Mucosa of rectum (tissue), 2 donors: ENCODE results near the gene EIF4G1.

Experiments
- H3K27ac ChIP-seq, 2 donors: one replicate each; pipeline ENCODE4 v1.7.0; 2013; ENCODE audit warnings: inconsistent platforms in 2 of 2, low read depth in 2 of 2, low read length in 2 of 2
- H3K27me3 ChIP-seq, 2 donors: one replicate each; pipeline ENCODE4 v1.7.0; 2013; ENCODE audit warnings: low read length in 2 of 2; ENCODE audit not compliant: control insufficient read depth in 2 of 2, insufficient read depth in 2 of 2
- H3K36me3 ChIP-seq, 2 donors: one replicate each; pipeline ENCODE4 v1.7.0; 2013; ENCODE audit warnings: low read length in 2 of 2; ENCODE audit not compliant: control insufficient read depth in 2 of 2, insufficient read depth in 2 of 2
- H3K4me1 ChIP-seq, 2 donors: one replicate each; pipeline ENCODE4 v1.7.0; 2013; ENCODE audit warnings: low read length in 2 of 2, mild to moderate bottlenecking in 1 of 2; ENCODE audit not compliant: control insufficient read depth in 2 of 2, insufficient read depth in 2 of 2
- H3K4me3 ChIP-seq, 2 donors: one replicate each; pipeline ENCODE4 v1.7.0; 2013; ENCODE audit warnings: low read length in 2 of 2
- H3K9ac ChIP-seq, 2 donors: one replicate each; pipeline ENCODE4 v1.7.0; 2013; ENCODE audit warnings: low read length in 2 of 2, low read depth in 1 of 2, mild to moderate bottlenecking in 1 of 2
- H3K9me3 ChIP-seq, 2 donors: one replicate each; pipeline ENCODE4 v1.7.0; 2013; ENCODE audit warnings: low read length in 2 of 2; ENCODE audit not compliant: control insufficient read depth in 2 of 2
- donor health status: healthy.
- donor health status: Normal muscosa, but diverticular disease.

The EIF4G1 gene

DNA sequence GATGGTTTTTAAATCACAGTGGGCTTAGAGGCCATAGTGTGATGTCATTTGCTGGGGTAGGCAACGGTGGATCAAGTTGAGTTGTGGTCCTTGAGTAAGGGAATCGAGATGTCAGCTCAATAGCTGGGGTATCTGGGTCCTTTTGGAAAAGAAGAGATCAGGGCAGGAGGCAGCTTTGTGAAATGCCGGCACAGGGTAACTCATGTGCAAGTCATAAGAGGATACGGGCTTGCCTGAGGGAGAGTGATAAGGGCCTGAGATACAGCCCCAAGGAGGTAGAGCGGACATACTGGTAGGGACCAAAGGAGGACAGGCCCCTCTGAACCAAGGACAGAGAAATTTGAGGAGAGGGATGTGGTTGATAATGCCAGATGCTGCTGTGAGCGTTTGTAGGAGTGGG lies 18.8 kb downstream of the EIF4G1 start:
- Histone ChIP-seq H3K4me3 (no peak overlapping the region), H3K4me1 (peaks cover 22 to 24% of the 10 kb centered on the region in 2 donors), H3K9ac (no peak overlapping the region), H3K27me3 (no peaks in the 10 kb centered on the region), H3K9me3 (no peaks in the 10 kb centered on the region), H3K36me3 (peaks cover 51 to 63% of the 10 kb centered on the region in 2 donors), H3K27ac (no peak overlapping the region)

DNA sequence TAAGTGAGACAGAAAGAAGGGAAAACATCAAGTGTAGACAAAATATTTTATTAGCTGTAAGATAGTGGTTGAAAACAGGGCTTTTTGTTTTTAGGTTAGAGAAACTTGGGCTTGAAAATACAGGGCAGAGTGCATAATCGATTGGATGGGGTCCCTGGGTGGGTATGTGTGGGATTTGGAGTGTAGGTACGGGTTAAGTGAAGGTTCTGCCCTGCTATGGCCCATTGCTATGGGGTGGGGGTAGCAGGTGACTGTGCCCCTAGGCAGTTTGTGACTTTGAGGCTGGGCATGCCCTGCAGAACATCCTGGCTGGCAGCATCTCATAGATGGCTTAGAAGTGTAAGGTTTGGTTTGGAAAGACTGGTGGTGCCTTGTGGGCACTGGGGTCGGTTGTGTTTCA lies 19.3 kb downstream of the EIF4G1 start:
- peaks cover 46 to 58% of the 10 kb centered on the region in 2 donors for H3K36me3 ChIP-seq
- no peak overlapping the region for H3K4me3 ChIP-seq
- H3K9ac ChIP-seq = no peak overlapping the region
- H3K9me3 ChIP-seq = no peaks in the 10 kb centered on the region
- H3K27ac ChIP-seq = no peak overlapping the region
- H3K27me3 ChIP-seq = no peaks in the 10 kb centered on the region
- H3K4me1 ChIP-seq = peaks cover 22 to 25% of the 10 kb centered on the region in 2 donors

DNA sequence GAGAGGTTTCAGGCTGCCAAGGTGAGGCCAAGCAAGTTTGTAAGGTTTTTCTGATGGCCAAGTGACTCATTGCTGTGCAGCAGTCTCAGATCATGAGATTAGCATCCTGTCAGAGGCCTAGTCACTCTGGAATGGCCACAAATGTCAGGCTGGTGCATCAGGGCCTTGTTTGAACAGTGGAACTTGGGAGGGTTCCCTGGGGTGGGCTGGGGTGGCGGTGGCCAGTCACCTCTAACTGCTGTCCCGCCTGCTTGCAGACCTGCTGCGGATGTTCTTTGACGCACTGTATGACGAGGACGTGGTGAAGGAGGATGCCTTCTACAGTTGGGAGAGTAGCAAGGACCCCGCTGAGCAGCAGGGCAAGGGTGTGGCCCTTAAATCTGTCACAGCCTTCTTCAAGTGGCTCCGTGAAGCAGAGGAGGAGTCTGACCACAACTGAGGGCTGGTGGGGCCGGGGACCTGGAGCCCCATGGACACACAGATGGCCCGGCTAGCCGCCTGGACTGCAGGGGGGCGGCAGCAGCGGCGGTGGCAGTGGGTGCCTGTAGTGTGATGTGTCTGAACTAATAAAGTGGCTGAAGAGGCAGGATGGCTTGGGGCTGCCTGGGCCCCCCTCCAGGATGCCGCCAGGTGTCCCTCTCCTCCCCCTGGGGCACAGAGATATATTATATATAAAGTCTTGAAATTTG lies 20.2 kb downstream of the EIF4G1 start:
- H3K9me3 ChIP-seq = no peaks in the 10 kb centered on the region
- H3K4me1 ChIP-seq = peaks cover 22 to 25% of the 10 kb centered on the region in 2 donors
- no peak overlapping the region for H3K4me3 ChIP-seq
- H3K9ac ChIP-seq = no peak overlapping the region
- H3K36me3 ChIP-seq = peaks cover 40 to 50% of the 10 kb centered on the region in 2 donors
- no peaks in the 10 kb centered on the region for H3K27me3 ChIP-seq
- H3K27ac ChIP-seq = no peak overlapping the region

DNA sequence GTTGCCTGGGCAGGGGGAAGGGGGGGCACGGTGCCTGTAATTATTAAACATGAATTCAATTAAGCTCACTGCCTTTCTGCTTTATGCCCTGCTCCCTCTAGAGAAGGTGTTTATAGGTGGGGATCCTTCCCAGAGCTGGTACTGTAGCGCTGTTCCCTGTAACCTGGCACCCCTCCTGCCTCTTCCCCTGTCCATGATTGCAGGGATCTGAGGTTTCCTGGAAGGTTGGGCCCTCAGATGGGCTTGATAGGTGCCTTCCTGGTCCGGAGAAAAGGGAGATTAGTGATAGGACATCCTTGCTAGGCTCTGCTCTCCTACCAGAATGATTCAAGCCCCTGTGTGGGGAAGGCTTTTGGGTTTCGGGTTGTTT lies 20.9 kb downstream of the EIF4G1 start:
- peaks cover 37 to 46% of the 10 kb centered on the region in 2 donors for H3K36me3 ChIP-seq
- H3K4me3 ChIP-seq = peak overlapping the region in 1 of 2 donors; percentile 84
- H3K9me3 ChIP-seq = no peaks in the 10 kb centered on the region
- peak overlapping the region; percentile 95 to 96 for H3K27ac ChIP-seq
- H3K4me1 ChIP-seq = peaks cover 22 to 25% of the 10 kb centered on the region in 2 donors
- H3K27me3 ChIP-seq = no peaks in the 10 kb centered on the region
- H3K9ac ChIP-seq = peak overlapping the region; percentile 86 to 88

DNA sequence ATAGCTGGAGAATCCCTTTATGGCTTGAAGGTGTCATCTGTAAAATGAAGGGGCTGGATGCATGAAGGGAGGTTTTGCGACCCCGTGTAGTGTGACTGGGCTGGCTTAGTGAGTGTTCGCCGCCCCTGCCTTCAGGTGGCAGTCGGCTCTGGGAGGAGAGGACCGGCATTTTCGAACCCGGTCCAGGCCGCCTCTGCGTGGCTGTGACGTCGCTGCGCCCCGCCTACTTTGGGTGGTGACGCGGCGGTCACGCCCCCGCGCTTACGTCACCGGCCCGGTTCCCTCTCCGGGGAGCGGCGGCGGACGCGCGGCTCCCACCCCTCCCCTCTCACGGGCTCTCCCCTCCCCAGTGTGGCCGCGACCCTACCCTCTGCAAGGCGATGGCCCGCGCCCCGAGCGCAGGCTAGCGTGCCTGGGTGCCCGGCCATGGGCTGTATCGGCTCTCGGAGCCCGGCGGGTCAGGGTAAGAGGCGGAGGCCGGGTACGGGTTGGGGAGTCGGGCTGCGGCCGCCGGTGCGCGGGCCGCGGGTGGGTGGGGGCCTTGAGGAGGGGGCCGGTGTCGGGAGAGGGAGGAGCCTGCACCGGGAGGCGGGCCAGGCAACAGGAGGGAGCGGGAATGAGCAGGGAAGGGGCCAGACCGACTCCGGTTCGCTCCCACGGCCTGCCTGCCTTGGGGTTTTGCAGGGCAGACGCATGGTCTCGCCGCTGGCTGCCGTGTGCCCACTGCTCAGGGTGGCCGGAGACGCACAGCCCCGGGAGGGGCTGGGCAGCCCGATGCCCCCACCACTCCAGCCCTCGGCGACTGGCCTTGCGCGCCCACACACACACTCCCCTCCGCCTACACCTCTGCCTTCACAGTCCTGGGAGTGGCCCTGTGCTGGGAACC lies 21.5 kb downstream of the EIF4G1 start:
- Histone ChIP-seq H3K9ac (peak overlapping the region; percentile 86 to 88), H3K4me3 (peak overlapping the region; percentile 82 to 84)

DNA sequence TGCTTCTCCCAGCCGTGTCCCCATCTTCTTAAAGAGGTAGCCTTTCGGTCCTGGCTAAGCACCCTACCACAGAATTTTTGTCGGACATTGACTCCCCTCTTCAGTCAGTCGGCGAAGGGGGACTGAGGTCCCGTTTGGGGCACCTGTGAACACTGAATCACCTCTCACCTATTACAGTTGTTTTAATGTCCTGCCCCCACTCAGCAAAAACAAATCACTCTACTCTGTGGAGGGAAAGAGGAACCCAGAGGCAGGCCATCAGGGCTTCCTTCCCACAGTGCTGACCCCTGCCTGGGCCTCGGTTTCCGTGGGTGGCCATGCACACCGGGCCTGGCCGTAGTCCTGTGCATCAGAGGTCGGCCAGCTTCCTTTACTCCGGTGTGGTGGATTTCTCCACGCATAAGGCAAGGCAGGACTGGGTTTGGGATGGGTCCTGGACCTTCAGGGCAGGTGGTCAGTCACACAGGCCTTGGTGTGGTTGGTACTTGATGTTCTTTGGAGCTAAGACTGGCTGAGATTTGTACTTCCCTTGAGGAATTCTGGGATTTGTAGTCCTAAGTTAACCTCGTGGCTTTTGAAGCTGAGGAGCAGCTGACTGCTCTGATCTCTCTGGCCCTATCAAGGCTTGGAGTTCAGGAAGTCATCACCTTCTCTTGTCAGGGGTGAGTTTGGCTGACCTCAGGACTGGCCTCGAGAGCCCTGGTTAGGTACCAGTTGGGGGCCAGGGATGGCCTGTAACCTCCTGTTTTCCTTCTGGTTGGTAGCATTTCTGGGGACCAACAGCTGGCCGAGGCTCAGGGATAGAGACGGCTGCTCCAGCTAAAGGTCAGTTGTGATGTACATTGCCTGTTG lies 22.4 kb downstream of the EIF4G1 start:
- Histone ChIP-seq H3K36me3 (peaks cover 28 to 34% of the 10 kb centered on the region in 2 donors), H3K9ac (peak overlapping the region; percentile 86 to 88), H3K27ac (peak overlapping the region; percentile 95 to 96), H3K4me1 (peaks cover 22 to 25% of the 10 kb centered on the region in 2 donors), H3K27me3 (no peaks in the 10 kb centered on the region), H3K4me3 (peak overlapping the region; percentile 82 to 84), H3K9me3 (no peaks in the 10 kb centered on the region)

More for the DNA sequence above, 21.5 kb downstream of the EIF4G1 start:
- H3K4me1 ChIP-seq = peaks cover 22 to 25% of the 10 kb centered on the region in 2 donors
- no peaks in the 10 kb centered on the region for H3K9me3 ChIP-seq
- peaks cover 35 to 41% of the 10 kb centered on the region in 2 donors for H3K36me3 ChIP-seq
- H3K27ac ChIP-seq = peak overlapping the region; percentile 95 to 96
- H3K27me3 ChIP-seq = no peaks in the 10 kb centered on the region

DNA sequence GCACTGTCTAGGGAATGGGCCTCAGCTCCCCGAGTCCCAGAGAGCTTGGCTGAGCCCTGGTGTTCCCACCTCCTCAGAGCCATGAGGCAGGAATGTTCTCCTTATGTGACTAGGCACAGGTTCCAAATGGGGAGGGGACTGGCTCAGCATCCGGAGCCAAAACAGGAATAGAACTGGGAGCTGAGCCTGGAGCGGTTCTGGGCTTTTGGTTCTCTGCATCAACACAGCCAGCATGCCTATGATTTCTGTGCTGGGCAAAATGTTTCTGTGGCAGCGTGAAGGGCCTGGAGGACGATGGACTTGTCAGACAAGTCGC lies 23.0 kb downstream of the EIF4G1 start, which contains the start of gene FAM131A:
Gene FAM131A (plus strand): TSS at position 202 of the 316 bp plus-strand sequence. CDS start 31 bp downstream, at position 233.
- H3K4me1 ChIP-seq = peaks cover 22 to 25% of the 10 kb centered on the region in 2 donors
- peak within 1 kb of the TSS; percentile 82 to 84 for H3K4me3 ChIP-seq
- H3K9me3 ChIP-seq = no peaks in the 10 kb centered on the region
- peak within 1 kb of the TSS; percentile 86 to 88 for H3K9ac ChIP-seq
- H3K27me3 ChIP-seq = no peaks in the 10 kb centered on the region
- H3K36me3 ChIP-seq = peaks cover 25 to 31% of the 10 kb centered on the region in 2 donors
- peak within 1 kb of the TSS; percentile 95 to 96 for H3K27ac ChIP-seq

DNA sequence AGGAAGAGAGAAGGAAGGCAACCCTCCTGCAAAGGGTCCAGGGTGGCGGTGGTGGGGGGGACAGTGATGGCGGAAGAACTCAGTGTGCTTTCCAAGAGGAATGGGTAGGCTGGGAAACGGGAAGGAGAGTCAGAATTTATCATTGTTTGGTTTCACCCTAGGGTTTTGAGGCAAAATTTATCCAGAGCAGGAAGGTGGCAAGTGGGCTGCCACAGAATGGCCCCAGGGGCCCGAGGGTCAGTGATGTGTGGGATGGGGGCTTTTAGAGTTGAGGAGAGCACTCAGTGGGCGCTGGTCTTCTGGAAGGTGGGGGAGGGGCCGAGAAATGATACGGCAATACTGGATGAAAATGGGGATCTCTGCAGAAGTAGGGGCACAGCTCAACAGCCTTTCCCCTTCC lies 23.6 kb downstream of the EIF4G1 start:
- H3K4me3 ChIP-seq = peak overlapping the region in 1 of 2 donors; percentile 28
- H3K27ac ChIP-seq = peak overlapping the region; percentile 30 to 95
- H3K9ac ChIP-seq = peak overlapping the region in 1 of 2 donors; percentile 32
- H3K4me1 ChIP-seq = peaks cover 22 to 25% of the 10 kb centered on the region in 2 donors
- H3K36me3 ChIP-seq = peaks cover 24 to 31% of the 10 kb centered on the region in 2 donors
- no peaks in the 10 kb centered on the region for H3K9me3 ChIP-seq
- no peaks in the 10 kb centered on the region for H3K27me3 ChIP-seq

DNA sequence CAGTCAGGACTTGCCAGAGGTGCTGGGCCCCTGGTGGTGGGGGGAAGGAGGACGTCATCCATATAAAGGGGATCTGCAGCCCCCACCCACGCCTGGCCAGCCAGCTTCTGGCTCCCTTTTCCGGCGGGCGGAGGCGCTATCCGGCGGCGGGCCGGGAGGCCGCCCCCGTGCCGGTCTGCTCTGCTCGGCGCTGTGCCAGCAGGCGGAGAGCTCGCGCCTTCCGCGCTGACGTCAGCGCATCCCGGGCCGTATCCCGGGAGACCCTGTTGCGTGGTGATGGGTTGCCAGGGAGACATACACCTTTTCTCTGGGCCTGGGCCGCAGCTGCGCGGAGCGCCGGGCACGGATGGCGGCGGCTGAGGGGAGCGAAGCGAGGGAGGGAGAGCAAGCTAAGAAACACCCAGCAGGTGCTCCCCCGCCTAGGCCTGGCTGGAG lies 24.1 kb downstream of the EIF4G1 start:
- Histone ChIP-seq H3K27ac (peak overlapping the region; percentile 30 to 95), H3K36me3 (peaks cover 25 to 31% of the 10 kb centered on the region in 2 donors), H3K9ac (no peak overlapping the region), H3K27me3 (no peaks in the 10 kb centered on the region), H3K4me1 (peaks cover 22 to 25% of the 10 kb centered on the region in 2 donors), H3K9me3 (no peaks in the 10 kb centered on the region), H3K4me3 (peak overlapping the region in 1 of 2 donors; percentile 7)
